NCI-H146 treated with DMSO at 0.1 percent for 48 hours (cell line): ENCODE data around the gene LMNA.
"Not testable (repeated sequence)": the region's sequence is repeated elsewhere in the genome, so short reads cannot be mapped to it uniquely, and the experiment has no call there.

ENCODE experiments used
- DNase-seq: peaks from one replicate; lab custom pipeline; 2025; ENCODE audit not compliant: unreplicated experiment; lab: John Stamatoyannopoulos, UW

The LMNA gene

GRCh38 chr1:156160743-156161171 lies 46.2 kb downstream of the LMNA start:
- peak; percentile 63 for DNase-seq

- DNase-seq: no peak
Measured at GRCh38 chr1:156162430-156163037, 48.0 kb downstream of the LMNA start.

GRCh38 chr1:156163712-156164111 lies 49.2 kb downstream of the LMNA start:
- no peak for DNase-seq

- no peak for DNase-seq
Measured at GRCh38 chr1:156164125-156164831, 49.8 kb downstream of the LMNA start.

GRCh38 chr1:156165083-156165482 lies 50.6 kb downstream of the LMNA start:
- no peak for DNase-seq

- DNase-seq: no peak
Measured at GRCh38 chr1:156167536-156167935, 53.0 kb downstream of the LMNA start.

- DNase-seq: no peak
Measured at GRCh38 chr1:156172696-156173470, 58.4 kb downstream of the LMNA start.

GRCh38 chr1:156176610-156177210 lies 62.2 kb downstream of the LMNA start:
- no peak for DNase-seq

GRCh38 chr1:156177919-156178654 lies 63.6 kb downstream of the LMNA start:
- no peak for DNase-seq

- no peak for DNase-seq
Measured at GRCh38 chr1:156180471-156180870, 66.0 kb downstream of the LMNA start.

- not testable (repeated sequence) for DNase-seq
Measured at GRCh38 chr1:156181391-156181924, 66.9 kb downstream of the LMNA start.

- DNase-seq: not testable (repeated sequence)
Measured at GRCh38 chr1:156182010-156182779, 67.7 kb downstream of the LMNA start.

- not testable (repeated sequence) for DNase-seq
Measured at GRCh38 chr1:156186347-156187177, 72.1 kb downstream of the LMNA start.
